Measurements from ENCODE around the gene DHX16. TPM values are rescaled to one million over a fixed set of nuclear protein-coding genes. Genes with fewer than 3 reads are reported as not detected.

DHX16 gene
- total RNA-seq, 4 donors from 2014 or later, result 25.0 to 37.0 (median 32.9) TPM

DNA sequence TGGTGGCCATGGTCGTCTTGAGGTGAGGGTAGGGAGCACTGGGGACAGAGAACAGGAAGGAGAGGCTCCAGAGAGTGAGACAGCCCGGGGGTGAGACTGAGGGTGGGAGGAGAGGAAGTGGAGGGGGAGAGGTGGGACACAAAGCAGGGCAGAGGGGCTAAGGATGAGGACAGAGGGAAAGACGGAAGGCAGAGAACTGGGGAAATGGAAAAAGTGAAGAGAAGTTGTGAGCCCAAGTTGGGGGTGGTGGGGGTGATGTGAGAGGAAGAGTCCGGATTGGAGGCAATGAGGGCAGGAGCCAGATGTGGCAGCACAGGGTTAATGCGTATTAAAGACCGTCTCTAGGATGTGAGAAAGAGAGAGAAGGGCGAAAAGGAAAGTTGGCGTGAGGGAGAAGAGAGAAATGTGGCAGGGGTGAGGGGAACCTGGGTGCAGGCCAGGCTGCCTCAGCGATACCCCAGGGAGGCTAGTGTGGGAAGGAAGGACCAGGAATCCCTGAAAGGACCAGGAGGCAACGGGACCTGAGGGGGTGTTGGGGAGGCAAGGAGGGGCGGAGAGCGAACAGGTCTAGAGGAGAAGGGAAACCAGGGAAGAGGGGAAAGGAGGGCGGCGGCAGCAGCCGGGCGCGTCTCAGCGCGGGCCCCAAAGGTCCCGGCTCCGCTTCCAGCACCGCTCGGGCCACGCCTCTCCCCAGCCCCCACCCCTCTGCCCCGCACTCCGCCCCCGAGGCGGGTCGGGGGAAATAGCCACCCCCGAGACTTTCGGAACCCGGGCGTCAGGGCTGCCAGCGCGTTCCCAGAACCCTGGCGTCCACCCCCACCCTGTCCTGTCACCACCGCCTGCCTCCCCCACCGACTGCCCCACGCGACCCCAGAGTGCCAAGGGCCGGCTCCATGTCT, 13.5 kb upstream of the DHX16 start, which contains the start of gene PPP1R18:
Gene PPP1R18, minus strand, starts transcription at position 637 of the 899 bp plus-strand sequence. Its CDS starts 627 bp downstream, at position 10.
- H3K4me3 ChIP-seq (ENCODE audit: low read depth, poor library complexity, severe bottlenecking), result peak within 1 kb of the TSS; percentile 76
- WGBS, 2 donors, result 0 to 2% methylated on average over 27 to 31 of the region's 41 CpGs
- peak; percentile 79 to 97 for DNase-seq (ENCODE audit: low spot score in 2 of 2)
- intact Hi-C loops (cut with DNase I; ENCODE audit: low total_unique reads), result no loop called here
- TF ChIP-seq POLR2A (IDR thresholded peaks at IDR 0.05), result no peak

GRCh38 chr6:30685157-30686008, 12.6 kb upstream of the DHX16 start:
- peak overlapping the region; percentile 50 for H3K4me3 ChIP-seq (ENCODE audit: low read depth, poor library complexity, severe bottlenecking)
- intact Hi-C loops (cut with DNase I; ENCODE audit: low total_unique reads), result no loop called here
- DNase-seq (ENCODE audit: low spot score in 2 of 2), result no peak
- TF ChIP-seq, protein P1, sequence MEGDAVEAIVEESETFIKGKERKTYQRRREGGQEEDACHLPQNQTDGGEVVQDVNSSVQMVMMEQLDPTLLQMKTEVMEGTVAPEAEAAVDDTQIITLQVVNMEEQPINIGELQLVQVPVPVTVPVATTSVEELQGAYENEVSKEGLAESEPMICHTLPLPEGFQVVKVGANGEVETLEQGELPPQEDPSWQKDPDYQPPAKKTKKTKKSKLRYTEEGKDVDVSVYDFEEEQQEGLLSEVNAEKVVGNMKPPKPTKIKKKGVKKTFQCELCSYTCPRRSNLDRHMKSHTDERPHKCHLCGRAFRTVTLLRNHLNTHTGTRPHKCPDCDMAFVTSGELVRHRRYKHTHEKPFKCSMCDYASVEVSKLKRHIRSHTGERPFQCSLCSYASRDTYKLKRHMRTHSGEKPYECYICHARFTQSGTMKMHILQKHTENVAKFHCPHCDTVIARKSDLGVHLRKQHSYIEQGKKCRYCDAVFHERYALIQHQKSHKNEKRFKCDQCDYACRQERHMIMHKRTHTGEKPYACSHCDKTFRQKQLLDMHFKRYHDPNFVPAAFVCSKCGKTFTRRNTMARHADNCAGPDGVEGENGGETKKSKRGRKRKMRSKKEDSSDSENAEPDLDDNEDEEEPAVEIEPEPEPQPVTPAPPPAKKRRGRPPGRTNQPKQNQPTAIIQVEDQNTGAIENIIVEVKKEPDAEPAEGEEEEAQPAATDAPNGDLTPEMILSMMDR (IDR thresholded peaks at IDR 0.05), result no peak
- TF ChIP-seq POLR2A (IDR thresholded peaks at IDR 0.05), result no peak
- WGBS, 2 donors, result 7 to 16% methylated on average over 24 to 29 of the region's 29 CpGs

GRCh38 chr6:30684386-30685156, 11.8 kb upstream of the DHX16 start:
- peak; percentile 58 to 90 for DNase-seq (ENCODE audit: low spot score in 2 of 2)
- intact Hi-C loops (cut with DNase I; ENCODE audit: low total_unique reads), result no loop called here
- no peak for TF ChIP-seq POLR2A (IDR thresholded peaks at IDR 0.05)
- TF ChIP-seq, protein P1 (IDR thresholded peaks at IDR 0.05), result no peak
- H3K4me3 ChIP-seq (ENCODE audit: low read depth, poor library complexity, severe bottlenecking), result peak overlapping the region; percentile 50
- WGBS, 2 donors, result 10 to 17% methylated on average over 14 to 18 of the region's 21 CpGs

DNA sequence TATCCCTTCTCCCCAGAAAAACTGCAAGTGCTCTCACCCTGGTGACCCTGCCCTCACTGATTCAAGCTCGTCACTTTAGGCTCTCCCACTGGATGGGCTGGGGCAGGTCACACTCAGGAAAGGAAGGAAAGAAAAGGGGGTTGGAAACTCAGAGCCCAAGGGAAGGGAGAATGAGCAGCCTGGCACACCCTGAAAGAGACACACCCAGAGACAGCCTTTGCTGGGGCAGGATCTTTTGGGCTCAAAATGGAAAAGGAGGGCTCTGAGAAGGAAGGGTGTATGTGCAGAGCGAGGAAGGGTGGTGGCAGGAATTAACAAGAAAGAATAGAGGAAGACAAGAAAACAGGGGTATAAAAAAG, 11.2 kb upstream of the DHX16 start:
- H3K4me3 ChIP-seq (ENCODE audit: low read depth, poor library complexity, severe bottlenecking), result peak overlapping the region; percentile 44
- 0 to 7% methylated on average over 2 of the region's 2 CpGs for WGBS, 2 donors
- intact Hi-C loops (cut with DNase I; ENCODE audit: low total_unique reads), result no loop called here
- TF ChIP-seq, protein P1 (IDR thresholded peaks at IDR 0.05), result no peak
- no peak for TF ChIP-seq POLR2A (IDR thresholded peaks at IDR 0.05)
- DNase-seq (ENCODE audit: low spot score in 2 of 2), result no peak

- no peak for TF ChIP-seq POLR2A (IDR thresholded peaks at IDR 0.05)
- TF ChIP-seq, protein P1 (IDR thresholded peaks at IDR 0.05), result no peak
- no peak for DNase-seq (ENCODE audit: low spot score in 2 of 2)
- intact Hi-C loops (cut with DNase I; ENCODE audit: low total_unique reads), result no loop called here
- 1 to 2% methylated on average over 7 of the region's 7 CpGs for WGBS, 2 donors
- peak overlapping the region; percentile 44 for H3K4me3 ChIP-seq (ENCODE audit: low read depth, poor library complexity, severe bottlenecking)
These were observed 10.6 kb upstream of the DHX16 start for GRCh38 chr6:30683183-30683979.

Measured in lower leg skin (tissue), 4 donors.